Activated CD8-positive, alpha-beta memory T cell treated with anti-CD3 and anti-CD28 coated beads for 36 hours (primary cell): ENCODE data around the gene TRIM67. TPM values are rescaled to one million over a fixed set of nuclear protein-coding genes. Genes with fewer than 3 reads are reported as not detected.
"Not testable (repeated sequence)": the region's sequence is repeated elsewhere in the genome, so short reads cannot be mapped to it uniquely, and the experiment has no call there.

ENCODE experiments used
- CTCF ChIA-PET: fragments of 350-600 bp; sonication (Branson Sonifier 250); formaldehyde crosslinking; loops from one replicate; lab custom pipeline; 2021; ENCODE audit warnings: antibody characterized with exemption; lab: Charles Lee
- POLR2A ChIA-PET: fragments of 350-600 bp; sonication (Branson Sonifier 250); formaldehyde crosslinking; loops from one replicate; lab custom pipeline; 2021; ENCODE audit warnings: antibody characterized with exemption; lab: Charles Lee
- total RNA-seq, 2 experiments: library from RNA; stranded (reverse); gene quantifications; one replicate each; pipeline ENCODE4 v1.2.3, GENCODE V29; 2021

TRIM67 gene
- total RNA-seq, 2 experiments from 2014 or later: not detected

GRCh38 chr1:231200388-231201031, 38.7 kb downstream of the TRIM67 start:
- ChIA-PET POLR2A (no interaction called here), CTCF (no interaction called here)

- ChIA-PET CTCF (no interaction called here), POLR2A (no interaction called here)
Observed at GRCh38 chr1:231201375-231201978, 39.6 kb downstream of the TRIM67 start.

GRCh38 chr1:231201979-231202633, 40.2 kb downstream of the TRIM67 start:
- ChIA-PET CTCF (no interaction called here), POLR2A (no interaction called here)

- ChIA-PET CTCF (no interaction called here), POLR2A (no interaction called here)
Observed at GRCh38 chr1:231203259-231204057, 41.6 kb downstream of the TRIM67 start.

- ChIA-PET CTCF (no interaction called here), POLR2A (no interaction called here)
Observed at GRCh38 chr1:231206856-231207255, 45.0 kb downstream of the TRIM67 start.

GRCh38 chr1:231207437-231207836, 45.6 kb downstream of the TRIM67 start:
- POLR2A ChIA-PET: no interaction called here
- CTCF ChIA-PET: interaction anchor here (0.7 kb wide), 1 partner anchor 15 kb away, joined by 3 read pairs; no protein-coding TSS in a partner anchor

- CTCF ChIA-PET: no interaction called here
- POLR2A ChIA-PET: no interaction called here
Observed at GRCh38 chr1:231208980-231209379, 47.1 kb downstream of the TRIM67 start.

- ChIA-PET CTCF (no interaction called here), POLR2A (no interaction called here)
Observed at GRCh38 chr1:231209531-231209930, 47.7 kb downstream of the TRIM67 start.

- ChIA-PET POLR2A (interaction anchor here (0.7 kb wide), 1 partner anchor 206 kb away, joined by 5 read pairs; no protein-coding TSS in a partner anchor), CTCF (interaction anchor here (1.3 kb wide), 1 partner anchor 21 kb away, joined by 3 read pairs; no protein-coding TSS in a partner anchor)
Observed at GRCh38 chr1:231210126-231210525, 48.3 kb downstream of the TRIM67 start.

GRCh38 chr1:231211005-231211857, 49.4 kb downstream of the TRIM67 start:
- POLR2A ChIA-PET: interaction anchor here (0.7 kb wide), 1 partner anchor 204 kb away, joined by 5 read pairs; no protein-coding TSS in a partner anchor

GRCh38 chr1:231212301-231212700, 50.4 kb downstream of the TRIM67 start:
- POLR2A ChIA-PET: not testable (repeated sequence)
- CTCF ChIA-PET: interaction anchor here (0.8 to 1.2 kb wide), 4 partner anchors 172 to 571 kb away, joined by 3 to 4 read pairs (median 3); partner anchors contain the start of gene FAM89A

More at GRCh38 chr1:231211005-231211857, 49.4 kb downstream of the TRIM67 start:
- CTCF ChIA-PET: interaction anchor here (0.8 to 1.3 kb wide), 6 partner anchors 23 to 570 kb away, joined by 3 to 4 read pairs (median 3); partner anchors contain the start of gene FAM89A

GRCh38 chr1:231213831-231214573, 52.1 kb downstream of the TRIM67 start:
- ChIA-PET POLR2A (no interaction called here), CTCF (no interaction called here)

GRCh38 chr1:231214918-231215680, 53.2 kb downstream of the TRIM67 start:
- ChIA-PET CTCF (interaction anchor here (1.3 kb wide), 1 partner anchor 12 kb away, joined by 4 read pairs; no protein-coding TSS in a partner anchor), POLR2A (no interaction called here)

- CTCF ChIA-PET: interaction anchor here (1.3 kb wide), 1 partner anchor 12 kb away, joined by 4 read pairs; no protein-coding TSS in a partner anchor
- POLR2A ChIA-PET: no interaction called here
Observed at GRCh38 chr1:231215681-231216385, 54.0 kb downstream of the TRIM67 start.

GRCh38 chr1:231216498-231216897, 54.6 kb downstream of the TRIM67 start:
- POLR2A ChIA-PET: no interaction called here
- CTCF ChIA-PET: no interaction called here

- ChIA-PET CTCF (no interaction called here), POLR2A (no interaction called here)
Observed at GRCh38 chr1:231217056-231217455, 55.2 kb downstream of the TRIM67 start.
